Measurements from ENCODE around the gene SLC35A5. TPM values are rescaled to one million over a fixed set of nuclear protein-coding genes. Genes with fewer than 3 reads are reported as not detected.
"Not testable (repeated sequence)": the region's sequence is repeated elsewhere in the genome, so short reads cannot be mapped to it uniquely, and the experiment has no call there.

The SLC35A5 gene
- total RNA-seq, 1 donor from 2014 or later, result 25.1 TPM

DNA sequence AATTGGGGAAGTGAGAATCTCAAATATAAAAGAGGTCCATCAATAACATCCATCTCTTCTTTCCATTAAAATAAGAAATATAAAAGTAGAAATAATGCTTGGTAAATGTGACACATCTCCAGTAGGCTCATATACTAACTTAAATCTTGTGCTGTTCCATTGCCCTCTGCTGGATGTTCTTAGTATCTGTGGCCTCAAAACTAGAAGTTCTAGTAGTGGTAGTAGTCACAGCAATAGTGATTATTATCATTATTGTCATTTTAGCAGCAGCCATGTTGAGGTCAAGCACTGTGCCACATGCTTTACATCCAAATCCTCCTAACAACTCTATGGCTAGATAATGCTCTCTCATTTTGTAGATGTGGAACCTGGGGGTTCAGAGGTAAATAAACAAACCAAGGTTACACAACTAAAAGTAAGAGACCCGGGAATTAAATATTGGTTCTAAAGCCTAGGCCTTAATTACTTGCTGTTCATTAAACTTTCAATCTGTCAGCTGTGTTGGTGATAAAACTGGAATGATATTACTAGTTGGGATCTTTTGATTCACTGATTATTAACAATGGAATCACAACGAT, 42.3 kb upstream of the SLC35A5 start:
- Mint-ChIP-seq H3K4me3 (peak overlapping the region; percentile 58), H3K27ac (peak overlapping the region; percentile 89), H3K36me3 (ENCODE audit: low read depth) (peaks cover 15% of the 10 kb centered on the region), H3K4me1 (peaks cover 41% of the 10 kb centered on the region), H3K9me3 (peaks cover 2% of the 10 kb centered on the region), H3K27me3 (no peaks in the 10 kb centered on the region)
- no peak for DNase-seq
- ChIA-PET POLR2A (interaction anchor here (1.0 to 2.3 kb wide), 5 partner anchors 15 to 405 kb away, joined by 3 to 14 read pairs (median 7); partner anchors contain the start of gene BTLA), CTCF (interaction anchor here (0.7 to 2.5 kb wide), 25 partner anchors 12 to 408 kb away, joined by 3 to 29 read pairs (median 4); partner anchors contain the start of genes BTLA, CD200 and SLC9C1)
- intact Hi-C loops (cut with micrococcal nuclease), result loop anchor here (1.0 to 2.0 kb wide), 8 partner anchors 12 to 408 kb away; partner anchors contain the start of gene BTLA
- TF ChIP-seq, protein P1, sequence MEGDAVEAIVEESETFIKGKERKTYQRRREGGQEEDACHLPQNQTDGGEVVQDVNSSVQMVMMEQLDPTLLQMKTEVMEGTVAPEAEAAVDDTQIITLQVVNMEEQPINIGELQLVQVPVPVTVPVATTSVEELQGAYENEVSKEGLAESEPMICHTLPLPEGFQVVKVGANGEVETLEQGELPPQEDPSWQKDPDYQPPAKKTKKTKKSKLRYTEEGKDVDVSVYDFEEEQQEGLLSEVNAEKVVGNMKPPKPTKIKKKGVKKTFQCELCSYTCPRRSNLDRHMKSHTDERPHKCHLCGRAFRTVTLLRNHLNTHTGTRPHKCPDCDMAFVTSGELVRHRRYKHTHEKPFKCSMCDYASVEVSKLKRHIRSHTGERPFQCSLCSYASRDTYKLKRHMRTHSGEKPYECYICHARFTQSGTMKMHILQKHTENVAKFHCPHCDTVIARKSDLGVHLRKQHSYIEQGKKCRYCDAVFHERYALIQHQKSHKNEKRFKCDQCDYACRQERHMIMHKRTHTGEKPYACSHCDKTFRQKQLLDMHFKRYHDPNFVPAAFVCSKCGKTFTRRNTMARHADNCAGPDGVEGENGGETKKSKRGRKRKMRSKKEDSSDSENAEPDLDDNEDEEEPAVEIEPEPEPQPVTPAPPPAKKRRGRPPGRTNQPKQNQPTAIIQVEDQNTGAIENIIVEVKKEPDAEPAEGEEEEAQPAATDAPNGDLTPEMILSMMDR (IDR thresholded peaks at IDR 0.05), result no peak
- ATAC-seq (ENCODE audit: low read depth), result peak; percentile 75

DNA sequence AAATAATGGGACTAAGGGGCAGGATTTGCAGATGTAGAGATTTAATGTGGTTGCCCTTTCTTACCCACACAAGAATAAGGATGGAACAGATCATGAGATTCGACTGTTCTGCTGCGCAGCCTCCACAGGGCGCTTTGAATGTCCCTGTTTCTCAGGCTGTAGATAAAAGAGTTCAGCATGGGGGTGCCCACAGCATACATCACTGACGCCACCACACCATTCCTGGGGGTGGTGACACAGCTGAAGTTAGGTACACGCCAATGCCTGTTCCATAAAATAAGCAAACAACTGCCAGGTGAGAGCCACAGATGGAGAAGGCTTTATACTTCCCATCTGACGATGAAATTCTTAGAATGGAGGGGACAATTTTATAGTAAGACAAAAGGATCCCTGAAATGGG, 37.7 kb upstream of the SLC35A5 start:
- POLR2A ChIA-PET; H3K9me3 Mint-ChIP-seq; H3K27me3 Mint-ChIP-seq; intact Hi-C loops (cut with micrococcal nuclease); DNase-seq; ATAC-seq (ENCODE audit: low read depth); CTCF ChIA-PET; H3K4me3 Mint-ChIP-seq: not testable (repeated sequence)
- peaks cover 13% of the 10 kb centered on the region for H3K4me1 Mint-ChIP-seq
- peaks cover 33% of the 10 kb centered on the region for H3K36me3 Mint-ChIP-seq (ENCODE audit: low read depth)
- peak overlapping the region; percentile 32 for H3K27ac Mint-ChIP-seq

DNA sequence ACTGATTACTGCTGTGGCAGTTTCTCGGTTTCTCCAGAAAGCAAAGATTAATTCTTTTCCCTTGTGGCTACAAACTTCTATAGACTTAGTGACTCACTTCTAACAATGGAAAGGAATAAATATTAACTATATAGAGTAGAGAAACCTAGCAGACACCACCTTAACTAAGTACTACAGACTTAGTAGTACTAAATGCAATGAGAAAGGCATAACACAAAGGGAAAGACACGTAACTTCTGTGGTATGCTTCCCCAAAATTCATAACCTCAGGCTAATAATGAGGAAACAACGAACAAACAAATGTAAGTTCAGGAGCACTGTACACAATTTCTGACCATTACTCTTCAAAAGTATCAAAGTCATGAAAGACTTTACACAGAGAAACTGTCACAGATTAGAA, 31.3 kb upstream of the SLC35A5 start:
- intact Hi-C loops (cut with micrococcal nuclease), result no loop called here
- Mint-ChIP-seq H3K27ac (no peak overlapping the region), H3K27me3 (no peaks in the 10 kb centered on the region), H3K4me1 (peaks cover 3% of the 10 kb centered on the region), H3K4me3 (no peak overlapping the region), H3K36me3 (ENCODE audit: low read depth) (peaks cover 62% of the 10 kb centered on the region), H3K9me3 (no peaks in the 10 kb centered on the region)
- no peak for ATAC-seq (ENCODE audit: low read depth)
- ChIA-PET POLR2A (no interaction called here), CTCF (interaction anchor here (0.8 to 1.6 kb wide), 12 partner anchors 10 to 420 kb away, joined by 3 to 20 read pairs (median 4); partner anchors contain the start of genes CD200, GCSAM and SLC9C1)
- TF ChIP-seq, protein P1 (IDR thresholded peaks at IDR 0.05), result no peak
- DNase-seq, result no peak

DNA sequence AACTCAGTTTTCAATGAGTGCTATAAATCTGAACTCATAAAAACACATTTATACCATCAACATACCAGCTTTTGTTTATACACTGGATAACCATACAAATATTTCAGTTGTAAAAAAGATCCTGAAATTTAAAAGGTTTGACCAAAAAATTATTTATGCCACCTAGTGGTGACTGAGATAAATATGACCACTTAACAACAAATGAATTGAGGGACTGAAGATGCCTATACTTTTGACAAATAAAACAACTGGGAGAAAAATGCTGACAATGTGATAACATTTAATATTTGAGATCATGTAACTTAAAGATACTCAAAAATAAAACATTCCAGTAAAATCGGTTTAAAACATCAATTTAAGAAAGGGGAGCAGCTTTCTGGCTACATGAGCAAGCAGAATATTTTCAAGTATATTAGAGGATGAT, 30.5 kb upstream of the SLC35A5 start:
- Mint-ChIP-seq H3K4me1 (peaks cover 3% of the 10 kb centered on the region), H3K27ac (peak overlapping the region; percentile 27), H3K36me3 (ENCODE audit: low read depth) (peaks cover 67% of the 10 kb centered on the region), H3K4me3 (no peak overlapping the region), H3K9me3 (no peaks in the 10 kb centered on the region), H3K27me3 (no peaks in the 10 kb centered on the region)
- TF ChIP-seq, protein P1 (IDR thresholded peaks at IDR 0.05), result peak; percentile 9
- POLR2A ChIA-PET, result no interaction called here
- ATAC-seq (ENCODE audit: low read depth) (no peak), DNase-seq (no peak)
- intact Hi-C loops (cut with micrococcal nuclease), result loop anchor here (1.0 kb wide), 5 partner anchors 12 to 419 kb away; no protein-coding TSS in a partner anchor
- CTCF ChIA-PET, result interaction anchor here (0.8 to 1.6 kb wide), 12 partner anchors 11 to 421 kb away, joined by 3 to 20 read pairs (median 4); partner anchors contain the start of genes CD200, GCSAM and SLC9C1

DNA sequence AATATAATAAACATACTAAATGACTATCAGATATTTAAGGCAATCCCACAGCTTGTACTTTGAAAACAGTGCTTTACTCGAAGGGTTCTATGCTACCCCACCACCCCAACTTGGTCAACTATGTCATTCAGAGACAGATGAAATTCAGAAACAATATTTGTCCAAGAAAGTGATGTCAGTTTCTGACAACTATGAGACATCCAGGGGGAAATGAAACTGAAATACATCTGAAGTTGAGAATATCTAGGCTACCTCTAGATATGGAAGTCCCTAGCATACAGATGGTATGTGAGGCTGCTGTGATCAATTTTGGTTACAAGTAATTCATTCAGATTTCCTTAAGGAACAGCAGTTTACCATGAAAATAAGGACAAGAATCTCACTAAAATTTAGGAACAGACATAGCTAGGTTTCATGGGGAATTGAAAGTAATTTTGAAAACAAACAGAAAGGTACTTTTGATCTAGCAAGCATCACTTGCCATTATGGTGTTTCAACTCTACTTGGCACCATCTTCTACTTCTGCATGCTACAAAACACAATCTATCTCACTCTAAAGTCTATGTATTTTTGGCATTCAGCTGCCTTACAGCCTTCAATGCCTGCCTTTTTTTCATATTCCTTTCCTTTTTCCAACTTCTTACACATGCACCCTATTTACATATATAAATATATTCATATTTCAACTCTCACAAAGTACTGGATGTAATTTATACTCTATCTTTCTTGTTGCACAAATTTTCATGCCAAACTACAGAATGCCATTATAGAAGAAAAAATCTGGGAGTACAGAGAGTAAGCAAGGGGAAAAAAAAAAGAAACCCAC, 21.8 kb upstream of the SLC35A5 start:
- ChIA-PET POLR2A (interaction anchor here (0.6 to 2.1 kb wide), 3 partner anchors 22 to 76 kb away, joined by 3 to 11 read pairs (median 4); partner anchors contain the start of genes ATG3 and SLC35A5), CTCF (interaction anchor here (0.7 to 2.6 kb wide), 2 partner anchors 233 to 403 kb away, joined by 3 to 7 read pairs; no protein-coding TSS in a partner anchor)
- no peaks in the 10 kb centered on the region for H3K9me3 Mint-ChIP-seq
- intact Hi-C loops (cut with micrococcal nuclease), result loop anchor here (1.0 kb wide), 1 partner anchor 21 kb away; the partner anchor contains the start of gene ATG3
- peak overlapping the region; percentile 32 for H3K4me3 Mint-ChIP-seq
- ATAC-seq (ENCODE audit: low read depth) (peak; percentile 91), DNase-seq (no peak)
- H3K27me3 Mint-ChIP-seq, result no peaks in the 10 kb centered on the region
- peaks cover 76% of the 10 kb centered on the region for H3K36me3 Mint-ChIP-seq (ENCODE audit: low read depth)
- peaks cover 26% of the 10 kb centered on the region for H3K4me1 Mint-ChIP-seq
- TF ChIP-seq, protein P1 (IDR thresholded peaks at IDR 0.05), result no peak
- peak overlapping the region; percentile 68 for H3K27ac Mint-ChIP-seq
